Right atrium auricular region (tissue), 2 donors: ENCODE results near the gene CPEB4. TPM values are rescaled to one million over a fixed set of nuclear protein-coding genes. Genes with fewer than 3 reads are reported as not detected.

Experiments used
- DNase-seq: peaks from one replicate; pipeline ENCODE4 v3.0.0-alpha.2; 2019; ENCODE audit warnings: low spot score
- H3K27ac ChIP-seq, 2 donors: fragments of 200-600 bp; sonication (generic); 1 replicate in 1 of 2; 2 replicates in 1 of 2; pipeline ENCODE4 v1.5.1; 2016 to 2019
- H3K27me3 ChIP-seq, 2 donors: fragments of 200-600 bp; sonication (generic); one replicate each; pipeline versions ENCODE4 v1.5.1 to v1.6.0; 2017 to 2019
- H3K36me3 ChIP-seq: fragments of 200-600 bp; sonication (generic); one replicate; pipeline ENCODE4 v1.5.1; 2016
- H3K4me1 ChIP-seq, 2 donors: fragments of 200-600 bp; sonication (generic); one replicate each; pipeline versions ENCODE4 v1.5.1 to v1.6.0; 2017 to 2019
- H3K4me3 ChIP-seq, 2 donors: fragments of 200-600 bp; sonication (generic); 1 replicate in 1 of 2; 2 replicates in 1 of 2; pipeline ENCODE4 v1.5.1; 2017 to 2019; ENCODE audit warnings: mild to moderate bottlenecking in 1 of 2, moderate library complexity in 1 of 2
- H3K9me3 ChIP-seq, 2 donors: fragments of 200-600 bp; sonication (generic); one replicate each; pipeline ENCODE4 v1.5.1; 2019
- CTCF ChIP-seq, 2 donors: fragments of 200-600 bp; sonication (generic); IDR thresholded peaks; one replicate each; pipeline ENCODE4 v1.5.1; 2019; ENCODE audit warnings: antibody characterized with exemption in 2 of 2
- total RNA-seq, 2 donors: library from RNA; depleted of rRNA; stranded (reverse); fragments of >200 nt; gene quantifications; one replicate each; pipeline ENCODE4 v1.1.0, GENCODE V29; 2016

Gene CPEB4
- total RNA-seq, 2 donors from 2014 or later, result 79.5 to 127 TPM

- Histone ChIP-seq H3K27me3 (no peaks in the 10 kb centered on the region), H3K4me1 (peaks cover 0 to 8% of the 10 kb centered on the region in 2 donors), H3K4me3 (no peak overlapping the region), H3K27ac (no peak overlapping the region), H3K36me3 (no peaks in the 10 kb centered on the region), H3K9me3 (no peaks in the 10 kb centered on the region)
- TF ChIP-seq CTCF (IDR thresholded peaks at IDR 0.05), result no peak
- DNase-seq, result no peak
Measured at GRCh38 chr5:173968154-173968797, 80.1 kb downstream of the CPEB4 start.

DNA sequence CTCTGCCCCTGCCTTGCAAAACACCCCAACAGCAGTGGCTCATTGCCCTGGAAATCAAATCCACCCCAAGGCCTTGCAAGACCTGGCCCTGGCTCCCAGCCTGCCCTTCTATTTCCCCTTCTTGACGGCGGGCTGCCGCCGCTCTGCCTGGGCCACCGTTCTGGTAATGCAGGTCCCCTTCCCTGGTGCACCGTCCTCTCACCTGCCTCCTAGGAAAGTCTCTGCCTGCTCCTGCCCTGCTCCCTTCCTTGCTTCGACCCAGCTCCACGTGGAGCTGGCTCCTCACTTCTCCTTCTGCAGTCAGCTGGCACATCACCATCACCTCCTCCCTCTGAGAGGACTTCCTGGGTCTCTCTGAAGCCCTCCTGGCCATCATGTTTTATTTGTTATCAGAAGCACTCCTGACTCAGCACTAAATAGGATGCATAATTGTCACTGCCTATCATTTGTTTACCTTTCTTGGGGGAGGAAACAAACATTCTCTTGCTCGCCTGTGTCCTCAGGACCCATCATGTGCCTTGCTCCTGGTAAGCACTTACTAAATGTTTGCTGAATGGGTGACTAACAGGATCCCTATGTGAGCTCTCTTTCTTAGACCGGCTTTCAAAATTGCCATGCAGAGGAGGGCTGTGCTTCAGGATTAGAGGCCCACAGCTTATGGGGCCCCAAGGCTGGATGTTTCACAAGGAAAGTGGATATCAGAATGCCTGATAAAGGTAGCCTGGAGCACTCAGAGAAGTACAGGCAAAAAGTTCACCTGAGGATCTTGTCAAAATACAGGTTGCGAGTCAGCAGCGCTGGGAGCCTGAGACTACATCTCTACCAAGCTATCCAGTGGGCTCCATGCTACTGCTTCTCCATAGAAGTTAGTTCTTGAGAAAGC, 81.3 kb downstream of the CPEB4 start:
- H3K9me3 ChIP-seq, result no peaks in the 10 kb centered on the region
- H3K4me3 ChIP-seq, result no peak overlapping the region
- no peak for TF ChIP-seq CTCF (IDR thresholded peaks at IDR 0.05)
- H3K27me3 ChIP-seq, result no peaks in the 10 kb centered on the region
- no peaks in the 10 kb centered on the region for H3K36me3 ChIP-seq
- H3K27ac ChIP-seq, result peak overlapping the region; percentile 27 to 33
- H3K4me1 ChIP-seq, result peaks cover 0 to 18% of the 10 kb centered on the region in 2 donors
- DNase-seq, result no peak

- Histone ChIP-seq H3K36me3 (no peaks in the 10 kb centered on the region), H3K9me3 (no peaks in the 10 kb centered on the region), H3K27me3 (no peaks in the 10 kb centered on the region), H3K4me3 (no peak overlapping the region), H3K4me1 (peaks cover 0 to 18% of the 10 kb centered on the region in 2 donors), H3K27ac (peak overlapping the region in 1 of 2 donors; percentile 12)
- DNase-seq, result no peak
- peak in 1 of 2 donors; percentile 12 for TF ChIP-seq CTCF (IDR thresholded peaks at IDR 0.05)
Measured at GRCh38 chr5:173970878-173971650, 82.9 kb downstream of the CPEB4 start.

DNA sequence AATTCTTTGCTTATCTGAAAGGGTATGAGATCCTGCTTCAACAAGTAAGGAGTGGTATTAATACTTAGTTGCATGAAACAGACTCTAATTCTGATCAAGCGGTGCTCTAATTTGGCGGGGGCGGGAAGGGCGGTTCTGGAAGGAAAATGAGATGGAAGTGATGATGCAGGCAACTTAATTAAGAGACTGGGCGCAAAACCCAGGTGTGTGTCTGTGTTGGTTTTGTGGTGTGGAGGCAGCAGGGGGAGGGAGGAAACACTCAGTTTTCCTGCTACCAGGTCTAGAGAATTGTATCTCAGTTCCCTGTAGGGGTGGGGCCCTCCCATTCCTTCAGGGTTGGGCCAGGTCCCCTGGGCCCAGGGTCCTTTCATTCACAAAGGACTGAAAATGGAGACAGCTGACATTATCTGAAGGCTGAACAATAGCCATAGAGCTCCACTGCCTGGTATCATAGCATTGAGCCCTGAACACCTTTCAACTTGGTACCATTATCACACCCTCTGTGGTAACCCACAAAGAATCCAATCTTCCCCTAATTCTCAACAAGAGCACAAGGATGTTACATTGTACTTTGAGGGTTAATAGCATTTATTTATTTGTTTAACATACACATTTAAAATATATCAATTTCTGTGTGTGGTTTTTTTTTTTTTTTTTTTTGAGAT, 83.7 kb downstream of the CPEB4 start:
- Histone ChIP-seq H3K27me3 (no peaks in the 10 kb centered on the region), H3K27ac (no peak overlapping the region), H3K4me1 (peaks cover 0 to 18% of the 10 kb centered on the region in 2 donors), H3K9me3 (no peaks in the 10 kb centered on the region), H3K4me3 (no peak overlapping the region), H3K36me3 (no peaks in the 10 kb centered on the region)
- no peak for TF ChIP-seq CTCF (IDR thresholded peaks at IDR 0.05)
- DNase-seq, result no peak

- Histone ChIP-seq H3K4me1 (peaks cover 0 to 18% of the 10 kb centered on the region in 2 donors), H3K27me3 (no peaks in the 10 kb centered on the region), H3K4me3 (peak overlapping the region in 1 of 2 donors; percentile 48), H3K9me3 (no peaks in the 10 kb centered on the region), H3K27ac (peak overlapping the region; percentile 61 to 73), H3K36me3 (no peaks in the 10 kb centered on the region)
- TF ChIP-seq CTCF (IDR thresholded peaks at IDR 0.05), result no peak
- DNase-seq, result no peak
Measured at GRCh38 chr5:173972607-173972924, 84.4 kb downstream of the CPEB4 start.
